SK-N-SH (cell line): ENCODE measurements around the gene STAMBP. TPM values are rescaled to one million over a fixed set of nuclear protein-coding genes. Genes with fewer than 3 reads are reported as not detected.

Source experiments
- CTCF ChIA-PET: fragments of 300-600, 350-600 bp; formaldehyde crosslinking; extraction: SDS; loops from one replicate; lab custom pipeline; 2021; lab: Yijun Ruan, JAX
- POLR2A ChIA-PET: fragments of 350-600 bp; sonication (Branson Sonifier 250); formaldehyde crosslinking; extraction: SDS; loops from one replicate; lab custom pipeline; 2020; ENCODE audit warnings: antibody characterized with exemption, inconsistent platforms; lab: Yijun Ruan, JAX
- DNase-seq: peaks from one replicate; pipeline ENCODE4 v3.0.0; 2012
- H2AFZ ChIP-seq: fragments of 200-600 bp; sonication (generic); 2 replicates; pipeline ENCODE4 v1.8.1; 2016; ENCODE audit warnings: antibody characterized with exemption, mild to moderate bottlenecking, low read depth
- H3F3A ChIP-seq: fragments of 200-600 bp; sonication (generic); replicated peaks from 2 replicates; pipeline ENCODE3; 2016; ENCODE audit warnings: antibody characterized with exemption, mild to moderate bottlenecking; ENCODE audit not compliant: insufficient read depth
- H3K27ac ChIP-seq, 2 experiments: fragments of 200-500 bp in 1 of 2; fragments of 200-600 bp in 1 of 2; sonication (Bioruptor generic) in 1 of 2; sonication (generic), shearing (Covaris generic) in 1 of 2; 2 replicates each; pipeline versions ENCODE4 v1.5.1 to v1.6.1; 2014 to 2016; ENCODE audit warnings: low read depth in 2 of 2, inconsistent platforms in 1 of 2, low read length in 1 of 2, mild to moderate bottlenecking in 1 of 2, mixed read lengths in 1 of 2
- H3K27me3 ChIP-seq: fragments of 200-600 bp; sonication (generic), shearing (Covaris generic); 2 replicates; pipeline ENCODE4 v1.6.1; 2016; ENCODE audit warnings: mixed run types; ENCODE audit not compliant: insufficient read depth
- H3K36me3 ChIP-seq, 2 experiments: fragments of 200-500 bp in 1 of 2; fragments of 200-600 bp in 1 of 2; sonication (Bioruptor generic) in 1 of 2; sonication (generic) in 1 of 2; replicated peaks in 1 of 2; 2 replicates each; pipeline versions ENCODE3 to v1.5.1; 2014 to 2016; ENCODE audit warnings: low read length in 1 of 2, mild to moderate bottlenecking in 1 of 2; ENCODE audit not compliant: insufficient read depth in 2 of 2, control insufficient read depth in 1 of 2
- H3K4me1 ChIP-seq, 2 experiments: fragments of 200-500 bp in 1 of 2; fragments of 200-600 bp in 1 of 2; sonication (Bioruptor generic) in 1 of 2; sonication (generic), shearing (Covaris generic) in 1 of 2; 2 replicates each; pipeline versions ENCODE4 v1.5.1 to v1.6.1; 2014 to 2016; ENCODE audit warnings: low read depth in 1 of 2, low read length in 1 of 2, mixed run types in 1 of 2; ENCODE audit not compliant: insufficient read depth in 2 of 2, control insufficient read depth in 1 of 2
- H3K4me2 ChIP-seq: fragments of 200-600 bp; sonication (generic), shearing (Covaris generic); 2 replicates; pipeline ENCODE4 v1.6.1; 2017; ENCODE audit warnings: mixed run types
- H3K4me3 ChIP-seq, 2 experiments: fragments of 200-500 bp in 1 of 2; fragments of 200-600 bp in 1 of 2; sonication (Bioruptor generic) in 1 of 2; sonication (generic), shearing (Covaris generic) in 1 of 2; 2 replicates each; pipeline versions ENCODE4 v1.5.1 to v1.8.1; 2014 to 2016; ENCODE audit warnings: low read depth in 2 of 2, inconsistent platforms in 1 of 2, low read length in 1 of 2, mild to moderate bottlenecking in 1 of 2, mixed read lengths in 1 of 2, moderate library complexity in 1 of 2
- H3K79me2 ChIP-seq: fragments of 200-600 bp; sonication (generic); 2 replicates; pipeline ENCODE4 v1.8.1; 2017; ENCODE audit warnings: mild to moderate bottlenecking; ENCODE audit not compliant: insufficient read depth
- H3K9ac ChIP-seq: fragments of 200-600 bp; sonication (generic); 2 replicates; pipeline ENCODE4 v1.6.1; 2017; ENCODE audit warnings: mixed run types
- H3K9me2 ChIP-seq: fragments of 200-600 bp; sonication (generic); 2 replicates; pipeline ENCODE4 v1.6.1; 2017; ENCODE audit warnings: mixed run types
- H3K9me3 ChIP-seq: fragments of 200-600 bp; sonication (generic); 2 replicates; pipeline ENCODE4 v1.6.1; 2017; ENCODE audit warnings: mixed run types, mild to moderate bottlenecking, moderate library complexity
- H4K20me1 ChIP-seq: fragments of 200-600 bp; sonication (generic); 2 replicates; pipeline ENCODE4 v1.6.1; 2017; ENCODE audit warnings: mild to moderate bottlenecking, mixed run types; ENCODE audit not compliant: insufficient read depth
- FOXM1 ChIP-seq: IDR thresholded peaks from 2 replicates; pipeline ENCODE4 v1.4.0; 2012; ENCODE audit warnings: low read depth, mild to moderate bottlenecking
- GABPA ChIP-seq: IDR thresholded peaks from 2 replicates; pipeline ENCODE4 v1.4.0; 2012; ENCODE audit warnings: low read depth, mild to moderate bottlenecking
- GATA2 ChIP-seq: sonication (generic); formaldehyde crosslinking; IDR thresholded peaks from 2 replicates; pipeline ENCODE4 v1.5.0; 2020; ENCODE audit warnings: mild to moderate bottlenecking, missing genetic modification reagents
- RCOR1 ChIP-seq: fragments of 150-350 bp; IDR thresholded peaks from 2 replicates; pipeline ENCODE4 v1.6.1; 2017; ENCODE audit warnings: antibody characterized with exemption, low read length
- SMC3 ChIP-seq: IDR thresholded peaks from 2 replicates; pipeline ENCODE4 v1.6.1; 2012; ENCODE audit warnings: low read depth, low read length, improper control_type of control experiment
- TEAD4 ChIP-seq: IDR thresholded peaks from 2 replicates; pipeline ENCODE4 v1.4.0; 2012; ENCODE audit warnings: mild to moderate bottlenecking, borderline replicate concordance; ENCODE audit not compliant: insufficient read depth
- WGBS: methylation state at CpG from one replicate; pipeline ENCODE4 v1.1.6; 2017; ENCODE audit warnings: low lambda C conversion rate; 5-methylcytosine and 5-hydroxymethylcytosine counted together
- polyA plus RNA-seq, 3 experiments: library from polyadenylated mRNA; depleted of rRNA; stranded (reverse); fragments of >200 nt; gene quantifications; 2 replicates each; pipeline ENCODE4 v1.2.3, GENCODE V29; 2012
- TF ChIP-seq, protein P1 (sequence below): fragments of 150-350 bp; IDR thresholded peaks from 2 replicates; pipeline ENCODE4 v1.6.1; 2017; ENCODE audit warnings: antibody characterized with exemption, low read length, low read depth, borderline replicate concordance
- TF ChIP-seq, protein P2 (sequence below): fragments of 150-350 bp; IDR thresholded peaks from 2 replicates; pipeline ENCODE4 v1.6.1; 2016; ENCODE audit warnings: mild to moderate bottlenecking, low read depth, low read length

The STAMBP gene
- polyA plus RNA-seq, 1 of the 3 experiments (the other 2 are of a cell fraction) = 42.2 TPM

DNA sequence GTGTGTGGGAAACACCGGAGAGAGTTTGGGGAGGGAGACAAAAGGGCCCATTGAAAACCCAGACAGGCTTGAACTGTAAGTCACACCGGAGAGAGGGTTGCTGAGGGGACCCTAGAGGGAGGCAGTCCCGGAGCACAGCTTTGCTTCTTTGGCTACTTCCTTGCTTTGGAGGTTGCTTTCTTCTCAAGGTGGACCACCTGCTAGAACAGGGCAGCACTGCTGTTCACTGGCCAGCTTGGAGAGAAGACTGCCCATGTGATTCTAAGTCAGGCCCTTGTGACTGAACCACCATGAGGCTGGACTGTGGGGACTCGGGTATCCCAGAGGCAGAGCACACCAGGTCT is 68.5 kb downstream of the STAMBP start:
- H3K36me3 ChIP-seq = no peaks in the 10 kb centered on the region
- no peak overlapping the region for H3K27ac ChIP-seq
- TF ChIP-seq TEAD4 = no peak
- TF ChIP-seq, protein P1, sequence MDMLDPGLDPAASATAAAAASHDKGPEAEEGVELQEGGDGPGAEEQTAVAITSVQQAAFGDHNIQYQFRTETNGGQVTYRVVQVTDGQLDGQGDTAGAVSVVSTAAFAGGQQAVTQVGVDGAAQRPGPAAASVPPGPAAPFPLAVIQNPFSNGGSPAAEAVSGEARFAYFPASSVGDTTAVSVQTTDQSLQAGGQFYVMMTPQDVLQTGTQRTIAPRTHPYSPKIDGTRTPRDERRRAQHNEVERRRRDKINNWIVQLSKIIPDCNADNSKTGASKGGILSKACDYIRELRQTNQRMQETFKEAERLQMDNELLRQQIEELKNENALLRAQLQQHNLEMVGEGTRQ = no peak
- TF ChIP-seq SMC3 = no peak
- no peak for TF ChIP-seq FOXM1
- no peak for TF ChIP-seq RCOR1
- TF ChIP-seq, protein P2, sequence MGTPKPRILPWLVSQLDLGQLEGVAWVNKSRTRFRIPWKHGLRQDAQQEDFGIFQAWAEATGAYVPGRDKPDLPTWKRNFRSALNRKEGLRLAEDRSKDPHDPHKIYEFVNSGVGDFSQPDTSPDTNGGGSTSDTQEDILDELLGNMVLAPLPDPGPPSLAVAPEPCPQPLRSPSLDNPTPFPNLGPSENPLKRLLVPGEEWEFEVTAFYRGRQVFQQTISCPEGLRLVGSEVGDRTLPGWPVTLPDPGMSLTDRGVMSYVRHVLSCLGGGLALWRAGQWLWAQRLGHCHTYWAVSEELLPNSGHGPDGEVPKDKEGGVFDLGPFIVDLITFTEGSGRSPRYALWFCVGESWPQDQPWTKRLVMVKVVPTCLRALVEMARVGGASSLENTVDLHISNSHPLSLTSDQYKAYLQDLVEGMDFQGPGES = no peak
- CTCF ChIA-PET = interaction anchor here (0.7 to 1.2 kb wide), 3 partner anchors 11 to 192 kb away, joined by 3 to 4 read pairs (median 3); no protein-coding TSS in a partner anchor
- no peak overlapping the region for H3K9ac ChIP-seq
- 57% methylated on average over 3 of the region's 4 CpGs for WGBS
- no peak for DNase-seq
- H3K4me1 ChIP-seq = no peaks in the 10 kb centered on the region
- H2AFZ ChIP-seq = no peak overlapping the region
- no peak overlapping the region for H3K4me2 ChIP-seq
- H3K27me3 ChIP-seq = no peaks in the 10 kb centered on the region; the same call in 1 of the 2 replicates
- H3K79me2 ChIP-seq = no peaks in the 10 kb centered on the region
- POLR2A ChIA-PET = no interaction called here
- no peaks in the 10 kb centered on the region for H3K9me2 ChIP-seq
- no peaks in the 10 kb centered on the region for H3K9me3 ChIP-seq
- H3F3A ChIP-seq = no peaks in the 10 kb centered on the region
- H4K20me1 ChIP-seq = no peaks in the 10 kb centered on the region
- H3K4me3 ChIP-seq = no peak overlapping the region

DNA sequence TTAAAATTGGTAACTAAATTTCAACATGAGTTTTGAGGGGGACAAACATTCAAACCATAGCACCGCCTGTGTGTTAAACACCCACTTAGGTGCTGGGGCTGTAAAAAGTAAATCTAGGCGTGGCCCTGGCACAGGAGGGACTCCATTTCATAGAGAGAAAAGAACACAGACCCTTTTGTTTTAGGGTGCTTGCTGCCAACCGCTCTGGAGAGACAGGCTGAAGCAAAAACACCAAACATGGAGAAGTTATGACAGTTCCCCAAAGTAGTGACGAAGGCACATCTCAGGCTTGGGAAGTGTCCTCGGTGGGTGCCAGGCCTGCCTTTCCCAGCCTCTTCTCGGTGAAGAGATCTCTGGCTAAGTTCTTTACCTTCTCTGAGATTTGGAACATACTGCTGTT is 69.2 kb downstream of the STAMBP start:
- Histone ChIP-seq H3K79me2 (no peaks in the 10 kb centered on the region), H3K4me3 (no peak overlapping the region), H3K4me1 (no peaks in the 10 kb centered on the region), H3K9ac (no peak overlapping the region), H3F3A (no peaks in the 10 kb centered on the region), H3K9me2 (no peaks in the 10 kb centered on the region), H2AFZ (no peak overlapping the region), H3K4me2 (no peak overlapping the region), H3K27me3 (no peaks in the 10 kb centered on the region; the same call in 1 of the 2 replicates), H3K9me3 (no peaks in the 10 kb centered on the region), H3K27ac (no peak overlapping the region), H3K36me3 (no peaks in the 10 kb centered on the region), H4K20me1 (no peaks in the 10 kb centered on the region)
- POLR2A ChIA-PET = no interaction called here
- no peak for TF ChIP-seq GABPA
- no peak for DNase-seq
- CTCF ChIA-PET = no interaction called here
- 62% methylated on average over 6 of the region's 6 CpGs for WGBS

DNA sequence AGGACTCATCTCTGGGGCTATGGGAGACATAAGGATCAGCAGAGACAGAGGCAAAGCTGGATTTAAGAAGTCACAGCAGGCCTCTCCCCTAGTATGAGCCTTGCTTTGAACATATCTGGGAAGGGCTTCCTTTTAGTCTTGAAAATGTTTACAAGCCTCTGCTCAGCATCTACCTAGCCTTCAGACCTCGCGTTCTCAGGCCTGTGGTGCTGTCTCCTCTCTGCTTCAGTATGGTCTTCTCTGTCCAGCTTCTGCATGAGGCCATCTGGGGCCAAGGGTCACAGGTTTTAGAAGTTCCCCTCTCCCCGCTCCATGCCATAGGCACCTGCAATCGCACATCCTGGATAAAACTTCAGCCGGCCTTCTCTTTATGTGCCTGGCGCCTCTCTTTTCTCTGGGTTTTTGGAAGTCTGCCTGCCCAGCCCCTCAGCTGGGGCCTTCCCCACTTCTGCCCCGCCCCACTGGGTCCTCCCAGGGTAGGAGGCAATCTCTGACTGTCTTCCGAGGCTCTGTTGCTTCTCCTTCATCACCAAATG is 71.1 kb downstream of the STAMBP start:
- no peaks in the 10 kb centered on the region for H3F3A ChIP-seq
- TF ChIP-seq GATA2 = no peak
- no peak overlapping the region for H3K4me2 ChIP-seq
- H2AFZ ChIP-seq = no peak overlapping the region
- H4K20me1 ChIP-seq = no peaks in the 10 kb centered on the region
- DNase-seq = no peak
- no peaks in the 10 kb centered on the region; the same call in 1 of the 2 replicates for H3K27me3 ChIP-seq
- no peaks in the 10 kb centered on the region for H3K4me1 ChIP-seq
- H3K79me2 ChIP-seq = no peaks in the 10 kb centered on the region
- no peaks in the 10 kb centered on the region for H3K36me3 ChIP-seq
- no peak overlapping the region for H3K27ac ChIP-seq
- no peak overlapping the region for H3K9ac ChIP-seq
- H3K4me3 ChIP-seq = no peak overlapping the region
- ChIA-PET POLR2A (no interaction called here), CTCF (no interaction called here)
- 79% methylated on average over 8 of the region's 8 CpGs for WGBS
- H3K9me2 ChIP-seq = no peaks in the 10 kb centered on the region
- no peaks in the 10 kb centered on the region for H3K9me3 ChIP-seq
